Osteoblast (primary cell): Measurements from ENCODE around the gene TDRD10. TPM values are rescaled to one million over a fixed set of nuclear protein-coding genes. Genes with fewer than 3 reads are reported as not detected.

Source experiments
- DNase-seq: peaks from one replicate; pipeline ENCODE4 v3.0.0; 2011; ENCODE audit warnings: low spot score, mixed read lengths; ENCODE audit not compliant: insufficient read length; ENCODE audit errors: missing footprints
- H2AFZ ChIP-seq: 2 replicates; pipeline ENCODE4 v1.6.0; 2011; ENCODE audit warnings: mild to moderate bottlenecking, low read length
- H3K27ac ChIP-seq: 2 replicates; pipeline ENCODE4 v1.5.1; 2011; ENCODE audit warnings: mild to moderate bottlenecking, low read depth, low read length, moderate library complexity
- H3K27me3 ChIP-seq: 2 replicates; pipeline ENCODE4 v1.6.0; 2012; ENCODE audit warnings: mild to moderate bottlenecking, control low read depth, inconsistent platforms, low read length, moderate library complexity; ENCODE audit not compliant: insufficient read depth
- H3K36me3 ChIP-seq: 2 replicates; pipeline ENCODE4 v1.5.1; 2011; ENCODE audit warnings: mild to moderate bottlenecking, low read length, control low read depth, moderate library complexity; ENCODE audit not compliant: insufficient read depth
- H3K4me1 ChIP-seq: 2 replicates; pipeline ENCODE4 v1.5.1; 2011; ENCODE audit warnings: mild to moderate bottlenecking, low read length, control low read depth, moderate library complexity; ENCODE audit not compliant: insufficient read depth
- H3K4me2 ChIP-seq: 2 replicates; pipeline ENCODE4 v1.6.0; 2011; ENCODE audit warnings: mild to moderate bottlenecking, low read length; ENCODE audit not compliant: insufficient read depth
- H3K4me3 ChIP-seq: fragments of 200-600 bp; sonication (generic); 3 replicates; pipeline ENCODE4 v1.5.1; 2012; ENCODE audit warnings: mild to moderate bottlenecking, low read length, inconsistent platforms; ENCODE audit not compliant: insufficient read depth
- H3K79me2 ChIP-seq: 2 replicates; pipeline ENCODE4 v1.6.0; 2012; ENCODE audit warnings: mild to moderate bottlenecking, low read length, control low read depth, inconsistent platforms; ENCODE audit not compliant: insufficient read depth
- H3K9me3 ChIP-seq: 2 replicates; pipeline ENCODE4 v1.5.1; 2011; ENCODE audit warnings: low read depth, low read length, control low read depth
- H4K20me1 ChIP-seq: 2 replicates; pipeline ENCODE4 v1.6.0; 2012; ENCODE audit warnings: mild to moderate bottlenecking, low read length, control low read depth; ENCODE audit not compliant: insufficient read depth
- CTCF ChIP-seq: IDR thresholded peaks from 2 replicates; pipeline ENCODE4 v1.5.1; 2011; ENCODE audit warnings: mild to moderate bottlenecking, low read depth, low read length, moderate library complexity; ENCODE audit errors: extremely low read depth
- total RNA-seq: library from RNA; depleted of rRNA; stranded (reverse); fragments of >200 nt; gene quantifications from 2 replicates; pipeline ENCODE4 v1.2.3, GENCODE V29; 2012

TDRD10 gene
- total RNA-seq, 1 donor = not detected

- Histone ChIP-seq H3K4me1 (no peaks in the 10 kb centered on the region), H3K79me2 (no peaks in the 10 kb centered on the region), H3K36me3 (no peaks in the 10 kb centered on the region), H3K27ac (no peak overlapping the region), H2AFZ (no peak overlapping the region), H3K4me2 (no peak overlapping the region), H3K9me3 (no peaks in the 10 kb centered on the region), H3K27me3 (peaks cover 83% of the 10 kb centered on the region), H3K4me3 (no peak overlapping the region), H4K20me1 (no peaks in the 10 kb centered on the region)
- no peak for DNase-seq
- no peak for TF ChIP-seq CTCF
Measured at GRCh38 chr1:154490317-154490716, 11.7 kb upstream of the TDRD10 start.

- no peaks in the 10 kb centered on the region for H3K9me3 ChIP-seq
- no peaks in the 10 kb centered on the region for H4K20me1 ChIP-seq
- no peaks in the 10 kb centered on the region for H3K4me1 ChIP-seq
- H3K36me3 ChIP-seq = no peaks in the 10 kb centered on the region
- H2AFZ ChIP-seq = no peak overlapping the region
- H3K79me2 ChIP-seq = no peaks in the 10 kb centered on the region
- H3K4me2 ChIP-seq = no peak overlapping the region
- TF ChIP-seq CTCF = no peak
- peaks cover 88% of the 10 kb centered on the region for H3K27me3 ChIP-seq
- H3K27ac ChIP-seq = no peak overlapping the region
- H3K4me3 ChIP-seq = no peak overlapping the region
- no peak for DNase-seq
Measured at GRCh38 chr1:154492115-154492514, 9.9 kb upstream of the TDRD10 start.

GRCh38 chr1:154493276-154493675, 8.7 kb upstream of the TDRD10 start:
- Histone ChIP-seq H3K27me3 (peaks cover 85% of the 10 kb centered on the region), H3K79me2 (no peaks in the 10 kb centered on the region), H2AFZ (no peak overlapping the region), H3K9me3 (no peaks in the 10 kb centered on the region), H4K20me1 (no peaks in the 10 kb centered on the region), H3K27ac (no peak overlapping the region), H3K36me3 (no peaks in the 10 kb centered on the region), H3K4me3 (no peak overlapping the region), H3K4me1 (no peaks in the 10 kb centered on the region), H3K4me2 (no peak overlapping the region)
- no peak for TF ChIP-seq CTCF
- no peak for DNase-seq

GRCh38 chr1:154495496-154496273, 6.3 kb upstream of the TDRD10 start:
- H3K4me2 ChIP-seq = no peak overlapping the region
- peaks cover 82% of the 10 kb centered on the region for H3K27me3 ChIP-seq
- no peak for TF ChIP-seq CTCF
- H3K79me2 ChIP-seq = no peaks in the 10 kb centered on the region
- H3K36me3 ChIP-seq = no peaks in the 10 kb centered on the region
- H3K4me3 ChIP-seq = no peak overlapping the region
- H3K4me1 ChIP-seq = no peaks in the 10 kb centered on the region
- H4K20me1 ChIP-seq = no peaks in the 10 kb centered on the region
- H2AFZ ChIP-seq = no peak overlapping the region
- DNase-seq = no peak
- H3K9me3 ChIP-seq = no peaks in the 10 kb centered on the region
- H3K27ac ChIP-seq = no peak overlapping the region
